Endothelial cell of umbilical vein (primary cell): ENCODE measurements around the gene TRIM67. TPM values are rescaled to one million over a fixed set of nuclear protein-coding genes. Genes with fewer than 3 reads are reported as not detected.

Experiments used
- BruUV-seq: library from RNA; stranded (reverse); fragments of 400-500 nt; replicated peaks from 2 replicates; lab custom pipeline; 2021; lab: Mats Ljungman, UMichigan
- CTCF ChIA-PET: fragments of 300-600, 350-600 bp; sonication (Branson Sonifier 250); formaldehyde crosslinking; loops from one replicate; lab custom pipeline; 2021; ENCODE audit warnings: antibody characterized with exemption, inconsistent platforms; lab: Charles Lee
- POLR2A ChIA-PET: fragments of 300-600, 350-600 bp; sonication (Branson Sonifier 250); formaldehyde crosslinking; loops from one replicate; lab custom pipeline; 2021; ENCODE audit warnings: antibody characterized with exemption, inconsistent platforms; lab: Charles Lee
- DNase-seq: peaks from one replicate; pipeline ENCODE4 v3.0.0-alpha.2; 2011; ENCODE audit warnings: low read depth, low spot score
- FAIRE-seq: peaks from 2 replicates; lab custom pipeline; 2011; peaks lifted over from hg19 to GRCh38; lab: Jason Lieb, UNC
- H2AFZ ChIP-seq: 2 replicates; pipeline ENCODE4 v1.6.0; 2012; ENCODE audit warnings: low read depth, low read length, control low read depth, inconsistent platforms
- H3K27ac ChIP-seq: 2 replicates; pipeline ENCODE4 v1.5.1; 2011; ENCODE audit warnings: low read depth, mild to moderate bottlenecking, control low read depth, low read length, moderate library complexity; ENCODE audit not compliant: insufficient read depth
- H3K27me3 ChIP-seq, 2 experiments: 2 replicates each; pipeline versions ENCODE4 v1.6.0 to v1.6.1; 2011; ENCODE audit warnings: low read length in 2 of 2, mixed read lengths in 1 of 2; ENCODE audit not compliant: control insufficient read depth in 2 of 2, insufficient read depth in 2 of 2
- H3K36me3 ChIP-seq, 2 experiments: 2 replicates in 1 of 2; 3 replicates in 1 of 2; pipeline ENCODE4 v1.5.1; 2011; ENCODE audit warnings: low read length in 2 of 2, mild to moderate bottlenecking in 1 of 2, moderate library complexity in 1 of 2; ENCODE audit not compliant: control insufficient read depth in 2 of 2, insufficient read depth in 2 of 2; ENCODE audit errors: extremely low read depth in 1 of 2
- H3K4me1 ChIP-seq: 3 replicates; pipeline ENCODE4 v1.5.1; 2011; ENCODE audit warnings: mild to moderate bottlenecking, low read length; ENCODE audit not compliant: control insufficient read depth, insufficient read depth; ENCODE audit errors: extremely low read depth
- H3K4me2 ChIP-seq: 2 replicates; pipeline ENCODE4 v1.6.1; 2011; ENCODE audit warnings: low read length, control low read depth, mixed read lengths; ENCODE audit not compliant: insufficient read depth
- H3K4me3 ChIP-seq, 3 experiments: fragments of 200-600 bp in 1 of 3; sonication (generic), shearing (Covaris generic) in 1 of 3; replicated peaks in 1 of 3; 2 replicates each; pipeline ENCODE4 v1.5.1; 2011 to 2016; ENCODE audit warnings: control low read depth in 3 of 3, low read length in 3 of 3, mild to moderate bottlenecking in 2 of 3, inconsistent platforms in 1 of 3, low read depth in 1 of 3, moderate library complexity in 1 of 3; ENCODE audit not compliant: insufficient read depth in 1 of 3
- H3K79me2 ChIP-seq: 2 replicates; pipeline ENCODE4 v1.6.0; 2012; ENCODE audit warnings: low read length, inconsistent platforms; ENCODE audit not compliant: control insufficient read depth, insufficient read depth
- H3K9ac ChIP-seq: replicated peaks from 2 replicates; pipeline ENCODE3; 2011; ENCODE audit warnings: low read length, control low read depth; ENCODE audit not compliant: insufficient read depth; ENCODE audit errors: extremely low read depth
- H3K9me1 ChIP-seq: replicated peaks from 3 replicates; pipeline ENCODE4 v1.6.0; 2011; ENCODE audit warnings: mild to moderate bottlenecking, low read length; ENCODE audit not compliant: control insufficient read depth, insufficient read depth; ENCODE audit errors: extremely low read depth
- H3K9me3 ChIP-seq: replicated peaks from 2 replicates; pipeline ENCODE4 v1.5.1; 2012; ENCODE audit warnings: low read length, inconsistent platforms; ENCODE audit not compliant: control insufficient read depth, insufficient read depth
- H4K20me1 ChIP-seq: replicated peaks from 2 replicates; pipeline ENCODE3; 2011; ENCODE audit warnings: mild to moderate bottlenecking, low read length; ENCODE audit not compliant: control insufficient read depth, insufficient read depth; ENCODE audit errors: extremely low read depth
- CTCF ChIP-seq, 2 donors: IDR thresholded peaks; 1 replicate in 1 of 2; 2 replicates in 1 of 2; pipeline ENCODE4 v1.5.1; 2011; ENCODE audit warnings: low read length in 2 of 2, mild to moderate bottlenecking in 2 of 2, moderate library complexity in 2 of 2, control low read depth in 1 of 2, inconsistent platforms in 1 of 2, low read depth in 1 of 2; ENCODE audit not compliant: insufficient read depth in 1 of 2; ENCODE audit errors: extremely low read depth in 1 of 2
- EZH2 ChIP-seq: IDR thresholded peaks from 2 replicates; pipeline ENCODE4 v1.6.1; 2012; ENCODE audit warnings: borderline replicate concordance, low read depth, mild to moderate bottlenecking, moderate library complexity, low read length, inconsistent platforms; ENCODE audit not compliant: severe bottlenecking
- FOS ChIP-seq: IDR thresholded peaks from 2 replicates; pipeline ENCODE4 v1.6.1; 2011; ENCODE audit warnings: mild to moderate bottlenecking, low read length, moderate library complexity, borderline replicate concordance; ENCODE audit not compliant: insufficient read depth
- GATA2 ChIP-seq: IDR thresholded peaks from 2 replicates; pipeline ENCODE4 v1.7.0; 2011; ENCODE audit warnings: low read depth, mild to moderate bottlenecking, moderate library complexity, mixed read lengths, low read length; ENCODE audit not compliant: insufficient read length, insufficient read depth
- MYC ChIP-seq: IDR thresholded peaks from one replicate; pipeline ENCODE4 v1.6.1; 2011; ENCODE audit warnings: mild to moderate bottlenecking, low read depth, low read length
- dilution Hi-C: fragments of 300-500 bp; cut with MboI; formaldehyde crosslinking; loops from one replicate; pipeline ENCODE4 v1.15.0; 2019; ENCODE audit warnings: low sequenced_read_pairs; ENCODE audit not compliant: extremely low pct_ligation_motif_present
- intact Hi-C: fragments of 100-400 bp; cut with micrococcal nuclease; formaldehyde crosslinking; loops from one replicate; pipeline ENCODE4 v1.10.0; 2022
- polyA plus RNA-seq, 4 experiments: library from polyadenylated mRNA; depleted of rRNA in 3 of 4; stranded (reverse) in 3 of 4; unstranded in 1 of 4; fragments of >200 nt; gene quantifications; 2 replicates each; pipeline versions ENCODE4 v1.2.1 to v1.2.3, GENCODE V29; 2011 to 2012; ENCODE audit warnings: missing spikeins in 1 of 4
- total RNA-seq: library from RNA; stranded (reverse); gene quantifications from 2 replicates; pipeline ENCODE4 v1.2.3, GENCODE V29; 2021
- TF ChIP-seq, protein P1 (sequence below): IDR thresholded peaks from 2 replicates; pipeline ENCODE4 v1.6.1; 2011; ENCODE audit not compliant: insufficient read depth, insufficient read length

The TRIM67 gene
- total and polyA plus RNA-seq, 2 donors (not counting 3 experiments of a cell fraction or from before 2014, with no cell fraction given), result not detected

DNA sequence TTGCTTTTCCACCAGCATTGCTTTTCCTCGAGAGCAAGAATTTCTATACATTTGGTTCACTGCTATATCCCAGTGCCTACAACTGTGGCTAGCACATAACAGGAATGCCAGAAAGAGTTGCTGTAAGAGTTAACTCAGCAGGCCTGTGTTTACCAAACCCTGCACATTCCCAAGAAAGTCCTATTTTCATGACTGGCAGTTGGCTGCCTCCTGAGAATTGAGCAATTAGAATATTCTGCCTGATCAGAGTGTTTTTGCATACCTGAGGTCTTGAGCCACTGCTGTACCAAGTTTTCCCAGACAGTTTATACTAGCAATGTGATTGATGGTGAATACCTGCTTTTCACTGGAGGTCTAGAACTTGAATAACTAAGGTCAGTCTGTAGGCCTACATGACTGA, 76.4 kb downstream of the TRIM67 start:
- Histone ChIP-seq H2AFZ (no peak overlapping the region), H3K79me2 (peaks cover 30% of the 10 kb centered on the region), H3K4me1 (peaks cover 19% of the 10 kb centered on the region), H3K27ac (no peak overlapping the region), H3K9me3 (no peaks in the 10 kb centered on the region), H3K4me3 (no peak overlapping the region), H3K9ac (no peak overlapping the region), H4K20me1 (no peaks in the 10 kb centered on the region), H3K4me2 (no peak overlapping the region), H3K27me3 (no peaks in the 10 kb centered on the region), H3K36me3 (peaks cover 0 to 4% of the 10 kb centered on the region in 2 experiments), H3K9me1 (no peaks in the 10 kb centered on the region)
- dilution Hi-C loops (no loop called here), intact Hi-C loops (no loop called here)
- ChIA-PET POLR2A (no interaction called here), CTCF (no interaction called here)
- BruUV-seq, result no TSS peak
- TF ChIP-seq MYC (no peak), CTCF (IDR thresholded peaks at IDR 0.05; ENCODE audit: extremely low read depth in 1 of 2, insufficient read depth in 1 of 2, low read depth in 1 of 2, low read length in 2 of 2) (no peak), GATA2 (no peak), EZH2 (no peak), FOS (no peak)
- TF ChIP-seq, protein P1, sequence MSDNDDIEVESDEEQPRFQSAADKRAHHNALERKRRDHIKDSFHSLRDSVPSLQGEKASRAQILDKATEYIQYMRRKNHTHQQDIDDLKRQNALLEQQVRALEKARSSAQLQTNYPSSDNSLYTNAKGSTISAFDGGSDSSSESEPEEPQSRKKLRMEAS, result no peak
- FAIRE-seq, result no peak
- no peak for DNase-seq
